ENCODE data around the gene CDC42BPB.

GRCh38 chr14:102903889-102904512, 153.3 kb downstream of the CDC42BPB start:
- TF ChIP-seq CTCF (conservative IDR thresholded peaks at IDR 0.05 in 1 of 2, IDR thresholded peaks at IDR 0.05 in 1 of 2; ENCODE audit: extremely low read depth in 1 of 2, insufficient read depth in 1 of 2, low read depth in 1 of 2, low read length in 2 of 2) (no peak), EZH2 (IDR thresholded peaks at IDR 0.05; ENCODE audit: borderline replicate concordance, low read length) (no peak)

Data from mammary epithelial cell (primary cell).